HEK293 (cell line): Measurements from ENCODE around the gene PDCD4.

Experiments
- CTCF ChIA-PET: fragments of 350-600 bp; formaldehyde crosslinking; extraction: SDS; loops from one replicate; lab custom pipeline; 2021; ENCODE audit warnings: antibody characterized with exemption; lab: Yijun Ruan, JAX
- POLR2A ChIA-PET: fragments of 300-600 bp; formaldehyde crosslinking; extraction: SDS; loops from one replicate; lab custom pipeline; 2020; ENCODE audit warnings: antibody characterized with exemption, inconsistent platforms; lab: Yijun Ruan, JAX
- H3K27ac ChIP-seq: fragments of 200-500 bp; sonication (Bioruptor generic); 2 replicates; pipeline ENCODE4 v1.5.1; 2014; ENCODE audit warnings: low read depth, low read length, control low read depth, inconsistent platforms; ENCODE audit errors: extremely low read depth
- H3K36me3 ChIP-seq, 2 experiments: fragments of 200-500 bp in 1 of 2; sonication (Bioruptor generic) in 1 of 2; 1 replicate in 1 of 2; 2 replicates in 1 of 2; pipeline ENCODE4 v1.5.1; 2014 to 2017; ENCODE audit warnings: inconsistent platforms in 2 of 2, low read length in 2 of 2; ENCODE audit not compliant: control insufficient read depth in 2 of 2, insufficient read depth in 1 of 2
- H3K4me1 ChIP-seq: fragments of 200-500 bp; sonication (Bioruptor generic); 2 replicates; pipeline ENCODE4 v1.5.1; 2014; ENCODE audit warnings: mild to moderate bottlenecking, low read length, inconsistent platforms; ENCODE audit not compliant: control insufficient read depth, insufficient read depth
- H3K4me3 ChIP-seq: 2 replicates; pipeline ENCODE4 v1.5.1; 2011; ENCODE audit warnings: low read depth, mild to moderate bottlenecking, control low read depth, low read length, moderate library complexity
- H3K9me3 ChIP-seq: fragments of 200-500 bp; sonication (Bioruptor generic); 2 replicates; pipeline ENCODE4 v1.5.1; 2014; ENCODE audit warnings: low read depth, low read length, inconsistent platforms; ENCODE audit not compliant: control insufficient read depth, insufficient read depth
- EGR2 ChIP-seq: fragments of 450-650 bp; formaldehyde crosslinking; IDR thresholded peaks from 2 replicates; pipeline ENCODE4 v1.5.1; 2016; ENCODE audit warnings: low read depth, missing biosample characterization, missing genetic modification characterization
- HOXA7 ChIP-seq: sonication (generic); formaldehyde crosslinking; IDR thresholded peaks from 2 replicates; pipeline ENCODE4 v1.8.1; 2022; ENCODE audit warnings: missing genetic modification reagents, borderline replicate concordance
- HOXD13 ChIP-seq: sonication (generic); formaldehyde crosslinking; IDR thresholded peaks from 2 replicates; pipeline ENCODE4 v1.8.0; 2022; ENCODE audit warnings: missing genetic modification reagents, borderline replicate concordance
- IKZF3 ChIP-seq: fragments of 450-650 bp; IDR thresholded peaks from 2 replicates; pipeline ENCODE4 v1.5.0; 2018; ENCODE audit warnings: missing biosample characterization, mild to moderate bottlenecking, missing genetic modification characterization, moderate library complexity
- KLF8 ChIP-seq: fragments of 450-650 bp; formaldehyde crosslinking; IDR thresholded peaks from 2 replicates; pipeline ENCODE4 v1.5.1; 2016; ENCODE audit warnings: missing biosample characterization, missing genetic modification characterization
- KLF9 ChIP-seq: fragments of 450-650 bp; formaldehyde crosslinking; IDR thresholded peaks from 2 replicates; pipeline ENCODE4 v1.5.1; 2016; ENCODE audit warnings: missing biosample characterization, missing genetic modification characterization, low read depth
- PATZ1 ChIP-seq: fragments of 450-650 bp; formaldehyde crosslinking; IDR thresholded peaks from 2 replicates; pipeline ENCODE4 v1.5.1; 2016; ENCODE audit warnings: missing biosample characterization, missing genetic modification characterization
- ZBTB6 ChIP-seq: fragments of 450-650 bp; formaldehyde crosslinking; IDR thresholded peaks from 2 replicates; pipeline ENCODE4 v1.5.1; 2017; ENCODE audit warnings: missing biosample characterization, missing genetic modification characterization
- ZNF155 ChIP-seq: fragments of 450-650 bp; formaldehyde crosslinking; IDR thresholded peaks from 2 replicates; pipeline ENCODE4 v1.5.1; 2016; ENCODE audit warnings: missing biosample characterization, missing genetic modification characterization
- ZNF175 ChIP-seq: fragments of 450-650 bp; formaldehyde crosslinking; IDR thresholded peaks from 2 replicates; pipeline ENCODE4 v1.5.1; 2016; ENCODE audit warnings: missing biosample characterization, missing genetic modification characterization
- ZNF280D ChIP-seq: fragments of 450-650 bp; formaldehyde crosslinking; IDR thresholded peaks from 2 replicates; pipeline ENCODE4 v1.5.1; 2016; ENCODE audit warnings: missing biosample characterization, missing genetic modification characterization
- ZNF354C ChIP-seq: fragments of 450-650 bp; formaldehyde crosslinking; IDR thresholded peaks from 2 replicates; pipeline ENCODE4 v1.5.1; 2016; ENCODE audit warnings: missing biosample characterization, missing genetic modification characterization, low read depth, borderline replicate concordance
- ZNF394 ChIP-seq: fragments of 450-650 bp; formaldehyde crosslinking; IDR thresholded peaks from 2 replicates; pipeline ENCODE4 v1.5.1; 2016; ENCODE audit warnings: missing biosample characterization, missing genetic modification characterization, mild to moderate bottlenecking, moderate library complexity, borderline replicate concordance
- ZNF416 ChIP-seq: fragments of 450-650 bp; formaldehyde crosslinking; IDR thresholded peaks from 2 replicates; pipeline ENCODE4 v1.5.1; 2016; ENCODE audit warnings: missing biosample characterization, missing genetic modification characterization
- ZNF488 ChIP-seq: fragments of 450-650 bp; formaldehyde crosslinking; IDR thresholded peaks from 2 replicates; pipeline ENCODE4 v1.5.1; 2016; ENCODE audit warnings: missing biosample characterization, missing genetic modification characterization
- ZNF544 ChIP-seq: fragments of 450-650 bp; formaldehyde crosslinking; IDR thresholded peaks from 2 replicates; pipeline ENCODE4 v1.5.0; 2017; ENCODE audit warnings: missing biosample characterization, missing genetic modification characterization
- ZNF549 ChIP-seq: fragments of 450-650 bp; IDR thresholded peaks from 2 replicates; pipeline ENCODE4 v1.5.1; 2018; ENCODE audit warnings: missing biosample characterization, missing genetic modification characterization, mild to moderate bottlenecking, inconsistent platforms, moderate library complexity
- ZNF645 ChIP-seq: fragments of 450-650 bp; formaldehyde crosslinking; IDR thresholded peaks from 2 replicates; pipeline ENCODE4; 2016; ENCODE audit warnings: missing biosample characterization, missing genetic modification characterization
- ZNF707 ChIP-seq: fragments of 450-650 bp; formaldehyde crosslinking; IDR thresholded peaks from 2 replicates; pipeline ENCODE4 v1.5.1; 2016; ENCODE audit warnings: missing biosample characterization, missing genetic modification characterization
- ZNF776 ChIP-seq: fragments of 450-650 bp; formaldehyde crosslinking; IDR thresholded peaks from 2 replicates; pipeline ENCODE4 v1.5.0; 2017; ENCODE audit warnings: missing biosample characterization, missing genetic modification characterization, borderline replicate concordance
- ZNF843 ChIP-seq: fragments of 450-650 bp; formaldehyde crosslinking; IDR thresholded peaks from 2 replicates; pipeline ENCODE4 v1.5.1; 2016; ENCODE audit warnings: missing biosample characterization, missing genetic modification characterization
- ZSCAN5A ChIP-seq: fragments of 450-650 bp; formaldehyde crosslinking; IDR thresholded peaks from 2 replicates; pipeline ENCODE4 v1.5.1; 2016; ENCODE audit warnings: missing biosample characterization, missing genetic modification characterization

The PDCD4 gene

GRCh38 chr10:110859206-110859972 is 12.3 kb upstream of the PDCD4 start:
- no peak overlapping the region; the same call in 1 of the 2 replicates for H3K27ac ChIP-seq
- TF ChIP-seq ZNF488 (tag by site-specific recombination), result no peak
- no peak for TF ChIP-seq KLF9 (tag by site-specific recombination)
- CTCF ChIA-PET, result interaction anchor here (0.5 to 0.8 kb wide), 3 partner anchors 14 to 896 kb away, joined by 3 read pairs; no protein-coding TSS in a partner anchor
- no peak overlapping the region for H3K4me3 ChIP-seq
- POLR2A ChIA-PET, result interaction anchor here (3.1 kb wide), 1 partner anchor 12 kb away, joined by 26 read pairs; the partner anchor contains the start of gene PDCD4
- no peaks in the 10 kb centered on the region for H3K9me3 ChIP-seq
- H3K36me3 ChIP-seq, result no peaks in the 10 kb centered on the region
- peaks cover 13% of the 10 kb centered on the region for H3K4me1 ChIP-seq

- Histone ChIP-seq H3K4me1 (peaks cover 15% of the 10 kb centered on the region), H3K27ac (no peak overlapping the region), H3K9me3 (no peaks in the 10 kb centered on the region), H3K4me3 (no peak overlapping the region), H3K36me3 (no peaks in the 10 kb centered on the region)
- ChIA-PET CTCF (no interaction called here), POLR2A (no interaction called here)
- TF ChIP-seq ZNF549 (tag by site-specific recombination), result no peak
- no peak for TF ChIP-seq EGR2
- no peak for TF ChIP-seq IKZF3 (tag by site-specific recombination)
- no peak for TF ChIP-seq HOXA7 (CRISPR knock-in tag)
- no peak for TF ChIP-seq ZNF416 (tag by site-specific recombination)
- TF ChIP-seq ZNF707 (tag by site-specific recombination), result no peak
- TF ChIP-seq PATZ1 (tag by site-specific recombination), result no peak
- no peak for TF ChIP-seq ZNF843
- TF ChIP-seq ZNF280D (tag by site-specific recombination), result no peak
- TF ChIP-seq ZNF544 (tag by site-specific recombination), result no peak
- TF ChIP-seq ZSCAN5A (tag by site-specific recombination), result no peak
- TF ChIP-seq ZNF175 (tag by site-specific recombination), result no peak
- no peak for TF ChIP-seq ZNF394 (tag by site-specific recombination)
- no peak for TF ChIP-seq HOXD13 (CRISPR knock-in tag)
- no peak for TF ChIP-seq ZBTB6 (tag by site-specific recombination)
- TF ChIP-seq ZNF155 (tag by site-specific recombination), result no peak
- TF ChIP-seq ZNF354C, result no peak
- no peak for TF ChIP-seq KLF8
- TF ChIP-seq ZNF645 (tag by site-specific recombination), result no peak
- no peak for TF ChIP-seq ZNF776 (tag by site-specific recombination)
These were observed 11.8 kb upstream of the PDCD4 start for GRCh38 chr10:110859973-110860376.
